ENCODE measurements around the gene ADARB1.

ADARB1 gene

GRCh38 chr21:45029948-45030681 lies 44.3 kb upstream of the ADARB1 start:
- no peak overlapping the region for H3K4me3 ChIP-seq (ENCODE audit: insufficient read depth, low read length, poor library complexity, severe bottlenecking)
- no peaks in the 10 kb centered on the region for H4K20me1 ChIP-seq (ENCODE audit: low read depth, low read length)
- H3K36me3 ChIP-seq (ENCODE audit: low read length): no peaks in the 10 kb centered on the region
- H3F3A ChIP-seq (ENCODE audit: insufficient read depth): no peaks in the 10 kb centered on the region
- TF ChIP-seq CTCF (IDR thresholded peaks at IDR 0.05; ENCODE audit: insufficient read depth, low read length, poor library complexity, severe bottlenecking): no peak
- no peak for TF ChIP-seq EZH2phosphoT487 (conservative IDR thresholded peaks at IDR 0.05; ENCODE audit: low read length)
- no peaks in the 10 kb centered on the region for H3K79me2 ChIP-seq (ENCODE audit: insufficient read depth, low read length)
- H3K9me2 ChIP-seq (replicated peaks; ENCODE audit: insufficient read depth, low read length): no peaks in the 10 kb centered on the region
- H3K9me3 ChIP-seq (ENCODE audit: insufficient read depth, low read length): no peaks in the 10 kb centered on the region
- H3K27ac ChIP-seq (ENCODE audit: low read depth, low read length): no peak overlapping the region
- no peak overlapping the region for H2AFZ ChIP-seq (ENCODE audit: low read depth, low read length, severe bottlenecking)
- no peaks in the 10 kb centered on the region for H3K27me3 ChIP-seq (ENCODE audit: low read length)
- no peak overlapping the region for H3K9ac ChIP-seq (ENCODE audit: low read length)
- no peak overlapping the region for H3K4me2 ChIP-seq (ENCODE audit: low read depth, low read length, poor library complexity, severe bottlenecking)

GRCh38 chr21:45030682-45031570 lies 43.5 kb upstream of the ADARB1 start:
- Histone ChIP-seq H3K27me3 (ENCODE audit: low read length) (no peaks in the 10 kb centered on the region), H2AFZ (ENCODE audit: low read depth, low read length, severe bottlenecking) (no peak overlapping the region), H3F3A (ENCODE audit: insufficient read depth) (no peaks in the 10 kb centered on the region), H3K4me3 (ENCODE audit: insufficient read depth, low read length, poor library complexity, severe bottlenecking) (no peak overlapping the region), H3K9me3 (ENCODE audit: insufficient read depth, low read length) (peaks cover 2% of the 10 kb centered on the region; the same call in 1 of the 2 replicates), H3K79me2 (ENCODE audit: insufficient read depth, low read length) (no peaks in the 10 kb centered on the region), H3K36me3 (ENCODE audit: low read length) (no peaks in the 10 kb centered on the region), H3K27ac (ENCODE audit: low read depth, low read length) (no peak overlapping the region), H3K9me2 (replicated peaks; ENCODE audit: insufficient read depth, low read length) (no peaks in the 10 kb centered on the region), H4K20me1 (ENCODE audit: low read depth, low read length) (no peaks in the 10 kb centered on the region), H3K9ac (ENCODE audit: low read length) (no peak overlapping the region), H3K4me2 (ENCODE audit: low read depth, low read length, poor library complexity, severe bottlenecking) (no peak overlapping the region)
- TF ChIP-seq EZH2phosphoT487 (conservative IDR thresholded peaks at IDR 0.05; ENCODE audit: low read length) (no peak), CTCF (IDR thresholded peaks at IDR 0.05; ENCODE audit: insufficient read depth, low read length, poor library complexity, severe bottlenecking) (no peak)

GRCh38 chr21:45031571-45032191 lies 42.7 kb upstream of the ADARB1 start:
- Histone ChIP-seq H3K9ac (ENCODE audit: low read length) (no peak overlapping the region), H3K9me2 (replicated peaks; ENCODE audit: insufficient read depth, low read length) (no peaks in the 10 kb centered on the region), H3F3A (ENCODE audit: insufficient read depth) (no peaks in the 10 kb centered on the region), H3K4me2 (ENCODE audit: low read depth, low read length, poor library complexity, severe bottlenecking) (no peak overlapping the region), H3K9me3 (ENCODE audit: insufficient read depth, low read length) (peaks cover 8% of the 10 kb centered on the region; the same call in 1 of the 2 replicates), H2AFZ (ENCODE audit: low read depth, low read length, severe bottlenecking) (no peak overlapping the region), H3K27ac (ENCODE audit: low read depth, low read length) (no peak overlapping the region), H3K79me2 (ENCODE audit: insufficient read depth, low read length) (no peaks in the 10 kb centered on the region), H3K4me3 (ENCODE audit: insufficient read depth, low read length, poor library complexity, severe bottlenecking) (no peak overlapping the region), H3K27me3 (ENCODE audit: low read length) (no peaks in the 10 kb centered on the region), H4K20me1 (ENCODE audit: low read depth, low read length) (no peaks in the 10 kb centered on the region), H3K36me3 (ENCODE audit: low read length) (no peaks in the 10 kb centered on the region)
- TF ChIP-seq CTCF (IDR thresholded peaks at IDR 0.05; ENCODE audit: insufficient read depth, low read length, poor library complexity, severe bottlenecking) (no peak), EZH2phosphoT487 (conservative IDR thresholded peaks at IDR 0.05; ENCODE audit: low read length) (no peak)

Data from SU-DHL-6 (cell line).